GM18907 (cell line): ENCODE results near the gene SAMD4B.
A peak's percentile ranks its signal among the peaks of the same experiment; 100 is the strongest.
"Not testable (repeated sequence)": the region's sequence is repeated elsewhere in the genome, so short reads cannot be mapped to it uniquely, and the experiment has no call there.

Experiments used
- ATAC-seq: cut with Tn5 transposase; IDR thresholded peaks from one replicate; pipeline ENCODE4 v1.9.1; 2021; ENCODE audit warnings: mild to moderate bottlenecking, moderate library complexity; ENCODE audit not compliant: unreplicated experiment

Gene SAMD4B

GRCh38 chr19:39333507-39333906 is 8.7 kb upstream of the SAMD4B start:
- ATAC-seq: no peak

- no peak for ATAC-seq
Measured at GRCh38 chr19:39334444-39334976, 7.7 kb upstream of the SAMD4B start.

- ATAC-seq: peak; percentile 29
Measured at GRCh38 chr19:39335168-39335548, 7.1 kb upstream of the SAMD4B start.

- ATAC-seq: no peak
Measured at GRCh38 chr19:39336483-39336882, 5.7 kb upstream of the SAMD4B start.

GRCh38 chr19:39339674-39340073 is 2.5 kb upstream of the SAMD4B start:
- no peak for ATAC-seq

GRCh38 chr19:39340156-39340555 is 2.1 kb upstream of the SAMD4B start:
- not testable (repeated sequence) for ATAC-seq

- no peak for ATAC-seq
Measured at GRCh38 chr19:39341129-39341718, 997 bp upstream of the SAMD4B start.

- ATAC-seq: peak; percentile 12
Measured at GRCh38 chr19:39342647-39343305, 555 bp downstream of the SAMD4B start.

- ATAC-seq: no peak
Measured at GRCh38 chr19:39345956-39346355, 3.7 kb downstream of the SAMD4B start.

- ATAC-seq: no peak
Measured at GRCh38 chr19:39347332-39348164, 5.3 kb downstream of the SAMD4B start.

GRCh38 chr19:39349326-39349725 is 7.1 kb downstream of the SAMD4B start:
- ATAC-seq: no peak

GRCh38 chr19:39350156-39350555 is 7.9 kb downstream of the SAMD4B start:
- no peak for ATAC-seq

GRCh38 chr19:39351537-39352064 is 9.4 kb downstream of the SAMD4B start:
- peak; percentile 67 for ATAC-seq

- ATAC-seq: no peak
Measured at GRCh38 chr19:39352381-39353255, 10.4 kb downstream of the SAMD4B start.

GRCh38 chr19:39355253-39355652 is 13.0 kb downstream of the SAMD4B start:
- no peak for ATAC-seq

- ATAC-seq: no peak
Measured at GRCh38 chr19:39356073-39356472, 13.9 kb downstream of the SAMD4B start.

GRCh38 chr19:39356647-39357046 is 14.4 kb downstream of the SAMD4B start:
- ATAC-seq: no peak

- no peak for ATAC-seq
Measured at GRCh38 chr19:39359026-39359425, 16.8 kb downstream of the SAMD4B start.

- no peak for ATAC-seq
Measured at GRCh38 chr19:39360599-39360998, 18.4 kb downstream of the SAMD4B start.
